Hepatocyte (in vitro differentiated cells): ENCODE data around the gene MCF2L. TPM values are rescaled to one million over a fixed set of nuclear protein-coding genes. Genes with fewer than 3 reads are reported as not detected.

ENCODE experiments used
- DNase-seq: peaks from one replicate; pipeline ENCODE4 v3.0.0-alpha.2; 2016; ENCODE audit warnings: low spot score
- H2AFZ ChIP-seq: fragments of 200-600 bp; sonication (generic); 2 replicates; pipeline ENCODE4 v1.6.0; 2016; ENCODE audit warnings: antibody characterized with exemption, mild to moderate bottlenecking
- H3K27ac ChIP-seq: fragments of 200-600 bp; sonication (generic); 2 replicates; pipeline ENCODE4 v1.5.1; 2016; ENCODE audit warnings: mild to moderate bottlenecking
- H3K27me3 ChIP-seq: fragments of 200-600 bp; sonication (generic); 2 replicates; pipeline ENCODE4 v1.6.1; 2016
- H3K36me3 ChIP-seq: fragments of 200-600 bp; sonication (generic); replicated peaks from 2 replicates; pipeline ENCODE4 v1.5.1; 2016; ENCODE audit warnings: low read depth; ENCODE audit not compliant: insufficient read depth
- H3K4me1 ChIP-seq: fragments of 200-600 bp; sonication (generic); 2 replicates; pipeline ENCODE4 v1.5.1; 2016; ENCODE audit warnings: mild to moderate bottlenecking, moderate library complexity; ENCODE audit not compliant: insufficient read depth
- H3K4me2 ChIP-seq: fragments of 200-600 bp; sonication (generic); 2 replicates; pipeline ENCODE4 v1.6.0; 2016
- H3K4me3 ChIP-seq: fragments of 200-600 bp; sonication (generic); 2 replicates; pipeline ENCODE4 v1.5.1; 2016; ENCODE audit warnings: mild to moderate bottlenecking
- H3K79me2 ChIP-seq: fragments of 200-600 bp; sonication (generic); 2 replicates; pipeline ENCODE4 v1.6.0; 2017; ENCODE audit warnings: mild to moderate bottlenecking
- H3K9me2 ChIP-seq: fragments of 200-600 bp; sonication (generic); replicated peaks from 2 replicates; pipeline ENCODE4 v1.6.0; 2017; ENCODE audit warnings: mild to moderate bottlenecking; ENCODE audit not compliant: insufficient read depth
- H3K9me3 ChIP-seq: fragments of 200-600 bp; sonication (generic); 2 replicates; pipeline ENCODE4 v1.5.1; 2016; ENCODE audit warnings: low read depth, mild to moderate bottlenecking
- H4K20me1 ChIP-seq: fragments of 200-600 bp; sonication (generic); 2 replicates; pipeline ENCODE4 v1.6.0; 2016; ENCODE audit warnings: mild to moderate bottlenecking; ENCODE audit not compliant: insufficient read depth, poor library complexity, severe bottlenecking
- EZH2 ChIP-seq: fragments of 200-600 bp; sonication (generic); IDR thresholded peaks from 2 replicates; pipeline ENCODE4 v1.6.1; 2016; ENCODE audit warnings: antibody characterized with exemption, mild to moderate bottlenecking, borderline replicate concordance
- EZH2phosphoT487 ChIP-seq: fragments of 200-600 bp; sonication (generic); IDR thresholded peaks from one replicate; pipeline ENCODE4 v1.6.1; 2018; ENCODE audit warnings: antibody characterized with exemption, mild to moderate bottlenecking, low read depth, moderate library complexity; ENCODE audit not compliant: unreplicated experiment, severe bottlenecking
- WGBS: methylation state at CpG from one replicate; pipeline ENCODE4 v1.1.6; 2016; ENCODE audit warnings: low lambda C conversion rate; ENCODE audit errors: missing lambda C conversion rate; 5-methylcytosine and 5-hydroxymethylcytosine counted together
- polyA plus RNA-seq: library from polyadenylated mRNA; unstranded; fragments of >200 nt; fragmentation: Nextera tagmentation; extraction: Ambion mirVana; gene quantifications from 2 replicates; pipeline ENCODE4 v1.2.1, GENCODE V29; 2016
- total RNA-seq: library from RNA; depleted of rRNA; stranded (reverse); fragments of >200 nt; gene quantifications from 2 replicates; pipeline ENCODE4 v1.2.3, GENCODE V29; 2014
- TF ChIP-seq, protein P1 (sequence below): fragments of 200-600 bp; sonication (generic); IDR thresholded peaks from 2 replicates; pipeline ENCODE4 v1.5.1; 2016; ENCODE audit warnings: antibody characterized with exemption, mild to moderate bottlenecking; ENCODE audit not compliant: poor library complexity

MCF2L gene
- total and polyA plus RNA-seq, 2 experiments from 2014 or later, result 11.1 to 22.4 TPM

DNA sequence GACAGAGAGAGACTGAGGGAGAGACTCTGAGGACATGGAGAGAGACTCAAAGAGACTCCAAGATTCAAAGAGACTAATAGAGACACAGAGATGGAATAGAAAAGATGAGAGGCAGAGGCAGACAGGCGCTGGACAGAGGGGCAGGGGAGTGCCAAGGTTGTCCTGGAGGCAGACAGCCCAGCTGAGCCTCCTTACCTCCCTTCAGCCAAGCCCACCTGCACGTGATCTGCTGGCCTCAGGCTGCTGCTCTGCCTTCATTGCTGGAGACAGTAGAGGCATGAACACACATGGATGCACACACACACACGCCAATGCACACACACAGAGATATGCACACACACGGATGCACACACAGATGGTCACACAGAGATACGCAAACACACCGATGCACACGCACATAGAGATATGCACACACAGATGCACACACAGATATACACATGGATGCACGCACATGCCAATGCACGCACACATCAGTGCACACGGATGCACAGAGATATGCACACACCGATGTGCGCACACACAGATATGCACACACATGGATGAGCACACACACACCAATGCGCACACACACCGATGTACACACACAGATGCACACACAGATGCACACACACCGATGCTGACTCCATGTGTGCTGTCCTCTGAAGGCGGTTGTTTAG, 150.3 kb downstream of the MCF2L start:
- TF ChIP-seq EZH2, result no peak
- TF ChIP-seq EZH2phosphoT487, result no peak
- TF ChIP-seq, protein P1, sequence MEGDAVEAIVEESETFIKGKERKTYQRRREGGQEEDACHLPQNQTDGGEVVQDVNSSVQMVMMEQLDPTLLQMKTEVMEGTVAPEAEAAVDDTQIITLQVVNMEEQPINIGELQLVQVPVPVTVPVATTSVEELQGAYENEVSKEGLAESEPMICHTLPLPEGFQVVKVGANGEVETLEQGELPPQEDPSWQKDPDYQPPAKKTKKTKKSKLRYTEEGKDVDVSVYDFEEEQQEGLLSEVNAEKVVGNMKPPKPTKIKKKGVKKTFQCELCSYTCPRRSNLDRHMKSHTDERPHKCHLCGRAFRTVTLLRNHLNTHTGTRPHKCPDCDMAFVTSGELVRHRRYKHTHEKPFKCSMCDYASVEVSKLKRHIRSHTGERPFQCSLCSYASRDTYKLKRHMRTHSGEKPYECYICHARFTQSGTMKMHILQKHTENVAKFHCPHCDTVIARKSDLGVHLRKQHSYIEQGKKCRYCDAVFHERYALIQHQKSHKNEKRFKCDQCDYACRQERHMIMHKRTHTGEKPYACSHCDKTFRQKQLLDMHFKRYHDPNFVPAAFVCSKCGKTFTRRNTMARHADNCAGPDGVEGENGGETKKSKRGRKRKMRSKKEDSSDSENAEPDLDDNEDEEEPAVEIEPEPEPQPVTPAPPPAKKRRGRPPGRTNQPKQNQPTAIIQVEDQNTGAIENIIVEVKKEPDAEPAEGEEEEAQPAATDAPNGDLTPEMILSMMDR, result no peak
- WGBS, result 92% methylated on average over 16 of the region's 16 CpGs

DNA sequence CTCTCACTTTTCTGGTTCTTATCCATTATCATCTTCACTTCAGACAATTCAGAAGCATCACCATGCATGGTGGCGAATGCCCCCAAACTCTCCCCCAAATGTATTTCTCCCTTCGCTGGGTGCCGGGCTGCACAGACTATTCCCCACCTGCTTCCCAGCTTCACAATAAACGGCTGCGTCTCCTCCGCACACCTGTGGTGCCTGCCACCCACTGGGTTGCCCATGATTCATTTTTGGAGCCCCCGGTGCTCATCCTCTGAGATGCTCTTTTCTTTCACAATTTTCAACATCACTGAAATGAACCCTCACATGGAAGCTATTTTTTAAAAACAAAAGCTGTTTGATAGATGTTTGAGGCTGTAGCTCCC, 150.8 kb downstream of the MCF2L start:
- no peaks in the 10 kb centered on the region for H3K9me3 ChIP-seq
- 94% methylated on average over 7 of the region's 7 CpGs for WGBS

More for the DNA sequence above, 150.3 kb downstream of the MCF2L start:
- no peaks in the 10 kb centered on the region for H3K9me2 ChIP-seq
- DNase-seq, result no peak
- peaks cover 9% of the 10 kb centered on the region for H3K79me2 ChIP-seq
- no peaks in the 10 kb centered on the region for H3K27me3 ChIP-seq
- H3K4me1 ChIP-seq, result peaks cover 21% of the 10 kb centered on the region
- H3K27ac ChIP-seq, result no peak overlapping the region
- H4K20me1 ChIP-seq, result no peaks in the 10 kb centered on the region
- H3K4me2 ChIP-seq, result no peak overlapping the region
- H3K4me3 ChIP-seq, result no peak overlapping the region
- H3K36me3 ChIP-seq, result no peaks in the 10 kb centered on the region
- H3K9me3 ChIP-seq, result no peaks in the 10 kb centered on the region
- no peak overlapping the region for H2AFZ ChIP-seq

DNA sequence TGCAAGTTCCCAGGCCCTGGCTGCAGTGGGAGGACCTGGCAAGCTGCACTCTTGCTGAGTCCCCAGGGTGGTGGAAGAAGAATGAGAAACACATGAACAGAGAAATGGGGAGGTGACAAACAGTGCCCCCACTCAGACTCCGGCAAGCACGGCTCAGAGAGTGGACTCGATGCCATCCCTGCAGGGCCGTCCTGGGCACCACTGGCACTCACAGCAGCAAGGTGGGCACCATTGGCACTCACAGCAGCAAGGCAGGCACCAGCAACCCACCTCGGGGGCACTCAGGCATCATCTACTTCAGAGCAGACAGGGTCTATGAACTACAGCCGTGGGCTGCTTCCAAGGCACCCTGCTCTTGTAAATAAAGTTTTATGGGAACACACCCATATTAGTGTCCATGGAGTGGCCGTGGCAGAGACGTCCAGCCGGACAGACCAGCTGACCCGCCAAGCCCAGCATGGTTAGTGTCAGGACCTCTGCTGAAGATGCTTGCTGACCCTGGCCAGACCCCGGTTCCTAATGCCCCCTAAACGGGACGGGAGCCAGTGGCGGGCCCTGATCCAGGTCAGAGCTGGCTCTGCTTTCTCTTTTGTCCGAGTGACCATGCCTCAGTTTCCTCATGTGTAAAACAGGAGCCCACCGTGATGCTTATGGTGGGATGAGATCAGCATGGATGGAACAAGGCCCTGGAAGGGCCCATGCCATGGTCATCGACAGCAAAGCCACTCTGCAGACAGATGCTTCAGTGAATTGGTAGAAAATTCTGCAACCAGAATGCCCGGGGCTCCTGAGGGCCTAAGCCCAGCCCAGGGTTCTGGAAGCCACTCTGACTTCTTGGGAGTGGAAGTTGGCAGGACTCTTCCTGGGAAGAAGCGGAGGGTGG, 151.5 kb downstream of the MCF2L start:
- TF ChIP-seq EZH2, result no peak
- TF ChIP-seq, protein P1, result no peak
- no peak for TF ChIP-seq EZH2phosphoT487
- H3K9me2 ChIP-seq, result no peaks in the 10 kb centered on the region
- H3K4me2 ChIP-seq, result no peak overlapping the region
- H3K79me2 ChIP-seq, result peaks cover 18% of the 10 kb centered on the region
- no peaks in the 10 kb centered on the region for H3K9me3 ChIP-seq
- WGBS, result 87% methylated on average over 19 of the region's 19 CpGs
- no peaks in the 10 kb centered on the region for H4K20me1 ChIP-seq
- no peak for DNase-seq
- H3K4me3 ChIP-seq, result no peak overlapping the region
- H3K27me3 ChIP-seq, result no peaks in the 10 kb centered on the region
- H3K36me3 ChIP-seq, result no peaks in the 10 kb centered on the region
- H2AFZ ChIP-seq, result no peak overlapping the region
- H3K4me1 ChIP-seq, result peaks cover 21% of the 10 kb centered on the region
- H3K27ac ChIP-seq, result no peak overlapping the region

More for the DNA sequence above, 150.8 kb downstream of the MCF2L start:
- Histone ChIP-seq H3K36me3 (no peaks in the 10 kb centered on the region), H3K4me1 (peaks cover 21% of the 10 kb centered on the region), H3K9me2 (no peaks in the 10 kb centered on the region), H4K20me1 (no peaks in the 10 kb centered on the region), H3K4me3 (no peak overlapping the region), H3K27me3 (no peaks in the 10 kb centered on the region), H3K27ac (no peak overlapping the region), H3K4me2 (no peak overlapping the region), H3K79me2 (peaks cover 12% of the 10 kb centered on the region), H2AFZ (no peak overlapping the region)
- DNase-seq, result no peak
- TF ChIP-seq EZH2 (no peak), EZH2phosphoT487 (no peak)
- TF ChIP-seq, protein P1, result no peak
